HuH-7 (cell line): Measurements from ENCODE around the gene CBX4.

Source experiments
- DNase-seq: peaks from one replicate; pipeline ENCODE4 v3.0.0; 2011; ENCODE audit warnings: low spot score

The CBX4 gene

GRCh38 chr17:79785900-79786810 is 53.1 kb downstream of the CBX4 start:
- DNase-seq, result no peak

- no peak for DNase-seq
Measured at GRCh38 chr17:79785017-79785899, 54.0 kb downstream of the CBX4 start.

- no peak for DNase-seq
Measured at GRCh38 chr17:79784353-79785016, 54.8 kb downstream of the CBX4 start.

GRCh38 chr17:79783891-79784290 is 55.3 kb downstream of the CBX4 start:
- no peak for DNase-seq
